Activated naive CD4-positive, alpha-beta T cell (primary cell): Measurements from ENCODE around the gene CTF1.

Experiments
- DNase-seq, 4 experiments: peaks; one replicate each; lab custom pipeline; 2025; lab: John Stamatoyannopoulos, UW

CTF1 gene

GRCh38 chr16:30910427-30911029 lies 14.1 kb downstream of the CTF1 start:
- no peak for DNase-seq

DNA sequence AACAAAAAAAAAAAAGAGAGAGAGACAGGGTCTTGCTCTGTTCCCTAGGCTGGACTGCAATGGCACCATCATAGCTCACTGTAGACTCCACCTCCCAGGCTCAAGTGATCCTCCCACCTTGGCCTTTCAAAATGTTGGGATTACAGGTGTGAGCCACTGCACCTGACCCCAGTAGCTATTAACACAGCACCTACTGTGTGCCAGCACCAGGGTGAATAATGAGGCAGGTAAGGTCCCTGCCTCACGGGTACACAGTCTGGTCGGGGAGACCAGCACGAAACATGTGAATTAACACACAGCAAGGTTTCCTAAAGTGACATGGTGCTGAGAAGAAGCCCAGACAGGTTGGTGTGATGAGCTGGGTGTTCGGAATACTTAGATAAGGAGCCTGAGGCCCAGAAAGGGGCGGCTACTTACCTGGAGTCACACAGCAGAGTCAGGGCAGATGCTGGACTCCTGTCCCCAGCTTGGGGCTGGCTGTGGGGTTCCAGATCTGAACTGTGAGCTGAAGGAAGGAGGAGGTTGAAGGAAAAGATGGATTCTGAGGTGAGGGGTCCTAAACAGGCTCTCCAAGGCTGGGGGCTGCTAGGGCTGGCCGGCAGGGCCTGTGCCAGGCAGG lies 16.5 kb downstream of the CTF1 start:
- DNase-seq, result no peak

DNA sequence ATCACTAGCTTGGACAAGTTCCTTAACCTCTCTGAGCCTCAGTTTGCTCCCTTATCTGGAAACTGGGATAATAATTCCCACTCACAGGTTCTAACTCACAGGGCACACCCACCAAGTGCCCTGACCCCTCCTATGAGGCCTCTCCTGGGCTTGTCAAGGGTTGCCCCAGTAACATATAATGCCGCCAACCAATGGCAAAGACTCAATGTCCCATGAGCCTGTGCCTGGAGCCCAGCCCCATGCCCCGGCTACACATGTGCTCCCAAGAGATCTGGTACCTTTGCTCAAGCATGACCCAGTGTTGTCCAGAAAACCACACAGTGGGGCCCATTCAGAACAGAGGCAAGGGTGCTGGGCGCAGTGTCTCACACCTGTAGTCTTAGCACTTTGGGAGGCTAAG lies 18.4 kb downstream of the CTF1 start:
- DNase-seq, result no peak

GRCh38 chr16:30918614-30919013 lies 22.2 kb downstream of the CTF1 start:
- no peak for DNase-seq

DNA sequence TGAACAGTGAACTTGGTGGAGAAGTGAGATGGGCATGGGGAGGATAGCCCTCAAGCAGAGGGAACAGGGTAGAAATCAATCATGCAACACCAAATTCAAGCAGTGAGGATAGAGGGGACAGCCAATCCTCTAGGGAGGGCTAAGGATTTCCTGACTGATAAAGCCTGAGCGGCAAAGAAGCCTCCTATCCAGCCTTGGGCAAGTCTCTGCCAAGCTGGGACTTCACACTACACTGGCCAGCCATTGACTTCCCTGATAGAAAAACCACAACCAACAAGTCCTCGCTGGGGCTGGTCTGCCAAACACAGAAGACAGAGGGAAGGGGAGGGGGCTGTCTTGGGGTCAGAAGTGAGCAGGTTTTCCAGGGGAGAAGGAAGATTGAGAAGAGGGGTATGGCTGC lies 24.5 kb downstream of the CTF1 start:
- no peak for DNase-seq

DNA sequence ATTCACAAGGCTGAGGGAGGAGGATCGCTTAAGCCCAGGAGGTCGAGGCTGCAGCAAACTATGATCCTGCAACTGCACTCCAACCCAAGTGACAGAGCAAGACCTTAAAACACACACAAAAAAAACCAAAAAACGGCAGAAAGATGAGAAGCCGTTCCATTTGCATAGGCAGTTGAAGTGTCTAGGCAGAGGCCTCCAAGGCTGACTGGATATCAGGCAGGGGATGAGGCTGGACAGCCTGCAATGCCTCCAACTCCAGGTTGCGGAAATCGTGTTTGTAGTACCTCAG lies 25.0 kb downstream of the CTF1 start:
- no peak for DNase-seq

DNA sequence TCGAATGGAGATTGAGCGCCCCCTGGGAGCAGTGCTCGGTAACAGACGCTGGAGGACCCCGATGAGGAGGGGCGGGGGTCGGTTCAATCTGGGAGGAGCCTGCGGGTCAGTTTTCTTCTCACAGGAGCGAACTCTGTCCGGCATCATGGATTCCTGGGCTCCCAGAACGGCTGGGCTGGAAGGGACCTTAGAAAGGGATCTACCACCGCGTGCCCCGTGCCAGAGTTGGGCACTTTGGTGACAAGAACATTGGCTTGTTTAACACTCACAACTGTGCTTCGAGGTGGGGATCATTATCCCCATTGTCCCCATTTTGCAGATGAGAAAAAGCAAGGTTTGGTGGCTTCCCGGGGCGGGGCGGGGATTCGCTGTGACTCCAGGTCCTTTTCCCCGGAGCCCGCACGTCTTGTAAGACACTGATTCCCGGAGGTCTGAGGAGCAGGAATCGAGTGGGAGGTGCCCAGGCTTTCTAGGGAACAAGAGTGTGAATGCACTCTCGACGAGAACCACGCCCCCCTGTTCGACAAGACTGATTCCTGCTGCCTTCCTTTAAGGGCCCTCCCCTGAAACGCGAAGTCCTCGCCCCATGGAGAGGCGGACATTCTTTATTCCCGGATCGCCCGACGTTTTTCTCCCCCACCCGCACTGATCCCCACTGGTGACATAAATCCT lies 25.5 kb downstream of the CTF1 start:
- peak; percentile 68 to 83 (median 80) for DNase-seq

DNA sequence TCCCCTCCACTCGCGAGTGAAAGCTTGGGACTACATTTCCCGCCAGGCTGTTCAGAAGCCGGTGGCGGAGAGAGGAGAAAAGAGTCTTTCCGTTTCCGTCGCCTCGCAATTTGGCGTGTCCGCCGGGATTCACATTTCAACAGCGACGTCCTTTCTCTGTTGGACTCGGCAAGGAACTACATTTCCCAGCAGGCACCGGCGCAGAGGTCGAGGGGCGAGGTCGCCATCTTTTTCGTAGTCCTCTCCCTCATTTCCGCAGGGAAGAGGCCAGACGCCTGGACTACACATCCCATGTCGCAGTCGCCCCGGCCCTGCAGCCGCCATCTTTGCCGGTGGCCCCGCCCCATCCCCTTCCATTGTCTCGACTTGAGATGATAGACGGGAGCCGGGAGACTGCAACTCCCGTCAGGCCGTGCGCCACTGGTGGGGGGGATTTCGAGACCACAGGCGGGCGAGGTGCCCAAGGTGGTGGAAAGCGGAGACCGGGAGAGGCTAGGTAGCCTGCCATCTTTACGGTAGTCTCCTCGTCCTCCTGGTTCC lies 26.1 kb downstream of the CTF1 start:
- peak; percentile 97 to 98 (median 98) for DNase-seq

DNA sequence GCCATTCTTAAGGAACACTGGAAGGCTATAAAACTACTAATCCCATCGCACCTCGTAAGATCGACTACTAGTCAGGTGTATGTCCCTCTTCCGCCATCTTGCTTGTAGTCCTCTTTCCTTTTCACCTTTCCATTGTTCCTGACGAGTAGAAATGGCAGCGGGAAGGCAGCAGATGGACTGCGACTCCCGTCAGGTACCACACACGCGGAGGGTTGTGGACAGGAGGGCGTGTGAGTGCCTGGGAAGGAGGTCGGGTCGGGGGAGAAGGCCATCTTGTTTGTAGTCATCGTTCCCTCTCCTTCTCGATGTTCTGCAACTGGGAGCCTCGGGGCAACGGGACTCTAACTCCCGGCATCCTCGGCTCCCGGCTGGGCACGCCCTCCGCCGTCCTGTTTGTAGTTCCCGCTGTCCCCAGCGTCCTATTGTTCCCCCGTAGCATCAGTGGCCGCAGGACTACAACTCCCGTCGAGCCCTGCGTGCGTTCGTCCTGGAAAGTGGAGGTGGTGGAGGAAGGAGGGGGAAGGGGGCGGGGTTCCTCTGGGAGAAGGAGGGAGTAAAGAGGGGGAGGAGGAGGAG lies 26.6 kb downstream of the CTF1 start:
- DNase-seq, result peak; percentile 76 to 91 (median 84)

- DNase-seq, result peak in 1 of 4 experiments; percentile 12
Measured at GRCh38 chr16:30923554-30924075, 27.2 kb downstream of the CTF1 start, which contains the start of gene FBXL19. Gene FBXL19 (plus strand): TSS chr16:30923572. CDS start chr16:30925755, 2,183 bp downstream.

- DNase-seq, result no peak
Measured at GRCh38 chr16:30924076-30924912, 27.9 kb downstream of the CTF1 start.

DNA sequence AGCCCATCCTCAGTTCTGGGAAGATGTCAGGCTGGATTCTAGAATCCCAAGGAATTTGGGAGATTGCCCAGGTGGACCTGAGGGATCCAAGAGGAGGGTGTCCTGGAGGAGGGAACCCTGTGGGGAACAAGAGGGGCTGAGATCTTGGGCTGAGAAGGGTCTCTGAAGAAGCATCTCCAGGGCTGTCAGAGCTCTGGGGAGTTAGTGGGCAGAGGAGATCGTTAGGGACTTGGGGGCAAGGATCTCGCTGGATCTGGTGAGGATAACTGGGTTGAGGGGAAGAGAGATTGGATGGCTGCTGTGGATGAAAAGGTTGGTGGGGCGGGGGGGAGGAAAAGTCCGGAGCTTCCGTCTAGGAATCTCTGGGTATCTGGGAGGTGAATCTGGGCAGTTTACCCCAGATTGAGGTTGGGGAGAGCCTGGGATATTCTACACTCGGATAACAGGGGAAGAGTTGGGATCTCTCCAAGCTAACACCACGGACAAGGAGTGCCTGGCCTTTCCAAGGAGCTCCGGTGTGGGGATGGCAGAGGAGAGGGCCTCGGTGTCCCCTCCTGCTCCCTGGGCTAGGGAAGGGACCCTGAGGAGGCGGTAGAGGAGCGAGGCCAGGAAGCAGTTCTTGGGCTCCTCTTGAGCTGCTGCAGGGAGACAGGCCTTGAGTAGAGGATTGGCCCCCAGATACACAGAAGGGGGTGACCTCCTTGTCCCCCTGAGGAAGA lies 28.7 kb downstream of the CTF1 start:
- no peak for DNase-seq

DNA sequence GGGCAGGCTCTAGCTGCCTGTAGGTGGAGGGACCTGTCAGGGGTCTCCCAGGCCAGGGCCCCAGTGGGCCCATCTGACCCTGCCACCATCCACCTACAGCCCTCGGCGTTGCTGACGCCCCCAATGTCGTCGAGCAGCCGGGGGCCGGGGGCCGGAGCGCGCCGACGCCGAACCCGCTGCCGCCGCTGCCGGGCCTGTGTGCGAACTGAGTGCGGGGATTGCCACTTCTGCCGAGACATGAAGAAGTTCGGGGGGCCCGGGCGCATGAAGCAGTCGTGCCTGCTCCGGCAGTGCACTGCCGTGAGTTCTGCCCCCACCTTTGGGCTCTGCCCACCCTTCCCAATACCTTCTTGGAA lies 29.2 kb downstream of the CTF1 start:
- no peak for DNase-seq

GRCh38 chr16:30925995-30926811 lies 29.8 kb downstream of the CTF1 start:
- no peak for DNase-seq

DNA sequence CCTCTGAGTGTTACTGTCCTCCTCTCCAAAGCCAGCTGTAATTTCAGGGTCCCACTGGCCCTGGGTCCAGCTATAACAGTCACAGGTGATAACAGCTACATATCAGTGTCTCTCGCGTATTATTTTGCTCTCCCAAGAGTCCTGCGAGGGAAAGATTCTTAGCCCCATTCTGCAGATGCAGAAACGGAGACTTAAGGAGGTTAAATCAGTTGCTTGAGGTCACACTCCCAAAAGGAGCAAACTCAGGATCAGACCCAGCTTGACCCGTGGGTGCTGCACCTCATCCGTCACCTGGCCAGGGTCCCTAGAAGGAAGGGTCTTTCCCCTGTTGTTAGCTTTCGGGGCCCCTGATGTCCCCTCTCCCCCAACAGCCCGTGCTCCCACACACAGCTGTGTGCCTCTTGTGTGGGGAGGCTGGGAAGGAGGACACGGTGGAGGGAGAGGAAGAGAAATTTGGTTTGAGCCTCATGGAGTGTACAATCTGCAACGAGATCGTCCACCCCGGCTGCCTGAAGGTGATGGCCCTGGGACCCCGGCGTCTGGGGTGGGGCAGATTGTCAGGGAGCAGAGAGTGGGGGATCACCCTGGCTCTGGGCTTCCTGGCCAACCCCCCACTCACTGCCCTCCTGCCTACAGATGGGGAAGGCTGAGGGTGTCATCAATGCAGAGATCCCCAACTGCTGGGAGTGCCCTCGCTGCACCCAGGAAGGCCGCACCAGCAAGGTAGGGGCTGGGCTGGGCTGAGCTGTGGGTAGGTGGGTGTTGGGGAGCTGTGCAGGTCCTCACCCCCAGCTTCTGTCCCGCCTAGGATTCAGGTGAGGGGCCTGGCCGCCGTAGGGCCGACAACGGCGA lies 30.7 kb downstream of the CTF1 start:
- no peak for DNase-seq

DNA sequence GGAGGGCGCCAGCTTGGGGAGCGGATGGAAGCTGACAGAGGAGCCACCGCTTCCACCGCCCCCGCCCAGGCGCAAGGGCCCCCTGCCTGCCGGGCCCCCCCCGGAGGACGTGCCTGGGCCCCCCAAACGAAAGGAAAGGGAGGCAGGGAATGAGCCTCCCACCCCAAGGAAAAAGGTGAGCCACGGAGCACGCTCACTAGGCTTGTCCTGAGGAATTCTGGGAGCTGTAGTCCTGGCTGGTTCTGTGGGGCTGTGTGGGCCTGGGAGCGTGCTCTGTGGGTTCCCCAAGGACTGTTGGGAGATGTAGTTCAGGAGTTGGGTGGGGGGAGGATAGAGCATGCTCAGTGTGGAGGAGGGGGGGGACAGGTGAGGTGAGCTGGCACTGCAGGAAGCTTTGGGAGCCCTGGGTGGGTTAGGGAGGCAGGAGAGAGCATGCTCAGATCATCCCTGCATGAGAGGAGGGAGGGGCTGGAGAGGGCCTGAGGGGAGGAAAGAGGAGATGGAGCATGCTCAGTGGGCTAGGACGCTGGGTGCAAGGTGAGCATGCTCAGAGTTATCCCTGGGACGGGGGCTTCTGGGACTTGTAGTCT lies 31.5 kb downstream of the CTF1 start:
- DNase-seq, result no peak

GRCh38 chr16:30928390-30928789 lies 32.0 kb downstream of the CTF1 start:
- DNase-seq, result no peak

GRCh38 chr16:30929167-30929566 lies 32.8 kb downstream of the CTF1 start:
- DNase-seq, result no peak

DNA sequence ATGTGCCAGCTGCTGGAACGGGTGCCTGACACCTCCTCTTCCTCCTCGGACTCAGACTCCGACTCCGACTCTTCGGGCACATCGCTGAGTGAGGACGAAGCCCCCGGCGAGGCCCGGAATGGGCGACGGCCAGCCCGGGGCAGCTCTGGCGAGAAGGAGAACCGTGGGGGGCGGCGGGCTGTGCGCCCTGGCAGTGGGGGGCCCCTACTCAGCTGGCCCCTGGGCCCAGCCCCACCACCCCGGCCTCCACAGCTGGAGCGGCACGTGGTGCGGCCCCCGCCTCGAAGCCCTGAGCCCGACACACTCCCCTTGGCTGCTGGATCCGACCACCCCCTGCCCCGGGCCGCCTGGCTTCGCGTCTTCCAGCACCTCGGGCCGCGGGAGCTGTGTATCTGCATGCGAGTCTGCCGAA lies 33.8 kb downstream of the CTF1 start:
- no peak for DNase-seq
